Mucosa of descending colon (tissue), 3 donors: ENCODE data around the gene EXOSC1. TPM values are rescaled to one million over a fixed set of nuclear protein-coding genes. Genes with fewer than 3 reads are reported as not detected.

ENCODE experiments used
- ATAC-seq: fragments of 200-7000 bp; cut with Tn5 transposase; one replicate; pipeline ENCODE4 v1.9.1; 2020; ENCODE audit warnings: mild to moderate bottlenecking, moderate library complexity
- DNase-seq, 3 donors: peaks; one replicate each; pipeline ENCODE4 v3.0.0-alpha.2; 2020
- H3K36me3 ChIP-seq: fragments of 200-600 bp; one replicate; pipeline ENCODE4 v1.8.0; 2021; ENCODE audit warnings: low read depth, mild to moderate bottlenecking
- H3K4me1 ChIP-seq: fragments of 200-600 bp; one replicate; pipeline ENCODE4 v1.8.0; 2021; ENCODE audit warnings: low read depth, mild to moderate bottlenecking
- H3K4me3 ChIP-seq: fragments of 200-600 bp; one replicate; pipeline ENCODE4 v1.8.0; 2021; ENCODE audit warnings: mild to moderate bottlenecking
- H3K9me3 ChIP-seq: fragments of 200-600 bp; one replicate; pipeline ENCODE4 v1.8.0; 2021; ENCODE audit warnings: mild to moderate bottlenecking
- CTCF ChIP-seq: fragments of 200-600 bp; IDR thresholded peaks from one replicate; pipeline ENCODE4 v1.8.0; 2022; ENCODE audit warnings: antibody characterized with exemption, mild to moderate bottlenecking
- intact Hi-C, 2 donors: fragments of 100-400 bp; cut with DNase I in 1 of 2; cut with micrococcal nuclease in 1 of 2; formaldehyde crosslinking; loops; one replicate each; pipeline versions ENCODE4 v1.11.0 to v1.11.1; 2022; cut with DNase I, micrococcal nuclease
- total RNA-seq, 3 donors: library from RNA; stranded (reverse); fragmentation: NEBNext Ultra II Directional in 2 of 3; extraction: Animal tissue kit (Norgen Biotek cat#: 25700) in 2 of 3; gene quantifications; one replicate each; pipeline versions ENCODE4 v1.2.1 to v1.2.4, GENCODE V29; 2021 to 2023
- donor health status: DM: no; HTN: no; CAD: no; lungs with moderate emphysema.
- donor health status: DM: no; HTN: no; CAD: no.
- donor health status: DM: no; HTN: yes; CAD: no.

EXOSC1 gene
- total RNA-seq, 3 donors from 2014 or later: 20.7 to 30.9 (median 21.3) TPM

DNA sequence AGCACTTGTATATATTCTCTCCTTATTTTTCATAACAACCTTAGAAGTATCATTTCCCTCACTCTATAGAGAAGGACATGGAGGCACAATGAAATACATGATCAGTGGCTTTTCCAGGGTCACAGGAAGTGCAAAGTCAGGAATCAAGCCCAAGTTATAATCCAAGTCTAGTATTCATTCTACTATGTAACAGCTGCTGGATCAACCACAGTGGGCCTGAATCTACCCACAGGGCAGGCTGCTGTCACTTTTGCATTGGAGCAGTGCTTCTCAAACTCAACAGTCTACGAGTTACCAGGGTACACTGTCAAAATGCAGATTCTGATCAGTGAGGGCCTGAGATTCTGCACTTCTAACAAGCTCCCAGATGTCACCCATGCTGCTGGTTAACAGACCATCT, 18.4 kb upstream of the EXOSC1 start:
- no peak for DNase-seq
- Histone ChIP-seq H3K36me3 (peaks cover 2% of the 10 kb centered on the region), H3K4me3 (no peak overlapping the region), H3K9me3 (no peaks in the 10 kb centered on the region), H3K4me1 (no peaks in the 10 kb centered on the region)
- no peak for ATAC-seq
- intact Hi-C loops: loop anchor here (10.0 kb wide), 1 partner anchor 91 kb away; no protein-coding TSS in a partner anchor
- no peak for TF ChIP-seq CTCF

GRCh38 chr10:97463363-97464132, 17.7 kb upstream of the EXOSC1 start:
- TF ChIP-seq CTCF: peak; percentile 54
- DNase-seq (peak in 1 of 3 donors; percentile 76), ATAC-seq (peak; percentile 94)
- H3K9me3 ChIP-seq: no peaks in the 10 kb centered on the region
- H3K4me1 ChIP-seq: no peaks in the 10 kb centered on the region
- no peak overlapping the region for H3K4me3 ChIP-seq
- H3K36me3 ChIP-seq: peaks cover 5% of the 10 kb centered on the region
- intact Hi-C loops: loop anchor here (10.0 kb wide), 1 partner anchor 91 kb away; no protein-coding TSS in a partner anchor

DNA sequence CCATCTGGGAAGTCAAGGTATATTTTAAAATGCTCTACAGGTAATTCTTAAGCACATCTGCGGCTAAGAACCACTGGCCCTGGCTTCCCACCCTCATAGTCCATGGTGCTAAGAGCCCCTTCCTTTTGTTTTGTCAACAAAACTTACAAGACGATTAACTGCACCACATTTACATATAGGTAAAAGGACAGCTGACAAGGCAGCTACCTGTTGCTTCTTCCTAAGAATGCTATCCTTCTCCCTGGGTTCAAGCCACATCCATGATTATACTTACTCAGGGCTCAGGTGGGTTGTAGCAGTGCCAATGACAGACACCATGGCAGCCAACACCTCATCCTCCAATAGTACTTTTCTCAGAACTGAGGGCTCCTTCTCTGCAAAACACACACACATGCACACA, 16.5 kb upstream of the EXOSC1 start:
- Histone ChIP-seq H3K9me3 (no peaks in the 10 kb centered on the region), H3K36me3 (peaks cover 5% of the 10 kb centered on the region), H3K4me1 (no peaks in the 10 kb centered on the region), H3K4me3 (no peak overlapping the region)
- TF ChIP-seq CTCF: no peak
- no peak for DNase-seq
- no peak for ATAC-seq
- intact Hi-C loops: loop anchor here (10.0 kb wide), 1 partner anchor 92 kb away; no protein-coding TSS in a partner anchor

GRCh38 chr10:97459933-97460332, 14.1 kb upstream of the EXOSC1 start:
- DNase-seq: no peak
- Histone ChIP-seq H3K4me3 (no peak overlapping the region), H3K36me3 (peaks cover 5% of the 10 kb centered on the region), H3K4me1 (no peaks in the 10 kb centered on the region), H3K9me3 (no peaks in the 10 kb centered on the region)
- intact Hi-C loops: loop anchor here (10.0 kb wide), 1 partner anchor 95 kb away; no protein-coding TSS in a partner anchor
- no peak for ATAC-seq
- TF ChIP-seq CTCF: no peak

DNA sequence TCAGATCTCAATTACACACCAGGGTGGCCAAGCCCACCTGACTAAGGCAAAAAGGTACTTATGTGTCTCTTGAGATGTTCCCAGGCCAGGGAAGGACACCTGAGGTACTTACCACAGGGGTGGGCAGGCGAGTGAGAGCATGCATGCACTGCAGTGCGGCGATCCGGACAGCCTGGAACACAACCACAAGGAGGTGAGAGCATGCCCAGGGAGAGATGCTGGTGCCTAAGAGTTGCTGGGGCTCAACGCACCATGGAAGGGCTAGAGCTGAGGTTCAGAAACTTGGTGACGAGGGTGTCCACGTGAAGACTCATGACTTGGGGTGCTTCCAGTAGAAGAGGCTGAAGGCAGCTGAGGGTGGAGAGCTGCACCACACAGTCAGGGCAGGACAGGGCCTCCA, 13.3 kb upstream of the EXOSC1 start:
- intact Hi-C loops: no loop called here
- DNase-seq (no peak), ATAC-seq (no peak)
- Histone ChIP-seq H3K4me1 (no peaks in the 10 kb centered on the region), H3K36me3 (peaks cover 5% of the 10 kb centered on the region), H3K4me3 (no peak overlapping the region), H3K9me3 (no peaks in the 10 kb centered on the region)
- no peak for TF ChIP-seq CTCF
